Smooth muscle cell (in vitro differentiated cells): Measurements from ENCODE around the gene GPR161. TPM values are rescaled to one million over a fixed set of nuclear protein-coding genes. Genes with fewer than 3 reads are reported as not detected.

Experiments
- DNase-seq: peaks from one replicate; lab custom pipeline; 2025; ENCODE audit not compliant: unreplicated experiment; lab: John Stamatoyannopoulos, UW
- H2AFZ ChIP-seq: fragments of 200-600 bp; sonication (generic); 2 replicates; pipeline ENCODE4 v1.6.0; 2016; ENCODE audit warnings: antibody characterized with exemption, low read depth, mild to moderate bottlenecking
- H3F3A ChIP-seq: fragments of 200-600 bp; sonication (generic); 2 replicates; pipeline ENCODE4 v1.6.0; 2017; ENCODE audit warnings: antibody characterized with exemption, low read depth
- H3K27ac ChIP-seq: fragments of 200-600 bp; sonication (generic); 2 replicates; pipeline ENCODE4 v1.5.1; 2016; ENCODE audit warnings: low read depth, mild to moderate bottlenecking
- H3K27me3 ChIP-seq: fragments of 200-600 bp; sonication (generic); 2 replicates; pipeline ENCODE4 v1.6.1; 2016; ENCODE audit warnings: low read depth, mild to moderate bottlenecking
- H3K36me3 ChIP-seq: fragments of 200-600 bp; sonication (generic); 2 replicates; pipeline ENCODE4 v1.5.1; 2016; ENCODE audit warnings: low read depth
- H3K4me1 ChIP-seq: fragments of 200-600 bp; sonication (generic); 2 replicates; pipeline ENCODE4 v1.5.1; 2016; ENCODE audit warnings: low read depth
- H3K4me2 ChIP-seq: fragments of 200-600 bp; sonication (generic); 2 replicates; pipeline ENCODE4 v1.6.0; 2016; ENCODE audit warnings: mild to moderate bottlenecking
- H3K4me3 ChIP-seq: fragments of 200-600 bp; sonication (generic); 2 replicates; pipeline ENCODE4 v1.5.1; 2016; ENCODE audit warnings: mild to moderate bottlenecking
- H3K79me2 ChIP-seq: fragments of 200-600 bp; sonication (generic); 2 replicates; pipeline ENCODE4 v1.6.0; 2016; ENCODE audit warnings: low read depth, mild to moderate bottlenecking
- H3K9ac ChIP-seq: fragments of 200-600 bp; sonication (generic); 2 replicates; pipeline ENCODE4 v1.6.0; 2016; ENCODE audit warnings: low read depth
- H3K9me3 ChIP-seq: fragments of 200-600 bp; sonication (generic); replicated peaks from 2 replicates; pipeline ENCODE4 v1.5.1; 2016; ENCODE audit warnings: low read depth
- H4K20me1 ChIP-seq: fragments of 200-600 bp; sonication (generic); 2 replicates; pipeline ENCODE4 v1.6.0; 2016; ENCODE audit warnings: low read depth
- WGBS: methylation state at CpG from one replicate; pipeline ENCODE4 v1.1.7; 2016; ENCODE audit warnings: low lambda C conversion rate; 5-methylcytosine and 5-hydroxymethylcytosine counted together
- polyA plus RNA-seq: library from polyadenylated mRNA; unstranded; fragments of >200 nt; fragmentation: Nextera tagmentation; extraction: Ambion mirVana; gene quantifications from 2 replicates; pipeline ENCODE4 v1.2.1, GENCODE V29; 2016
- total RNA-seq: library from RNA; depleted of rRNA; stranded (reverse); fragments of >200 nt; gene quantifications from 2 replicates; pipeline ENCODE4 v1.2.3, GENCODE V29; 2014
- TF ChIP-seq, protein P1 (sequence below): fragments of 200-600 bp; sonication (generic); IDR thresholded peaks from 2 replicates; pipeline ENCODE4 v1.5.1; 2017; ENCODE audit warnings: borderline replicate concordance, mild to moderate bottlenecking, antibody characterized with exemption; ENCODE audit not compliant: insufficient read depth, poor library complexity, severe bottlenecking

Gene GPR161
- total and polyA plus RNA-seq, 2 experiments from 2014 or later, result 9.7 to 25.4 TPM

- peaks cover 11% of the 10 kb centered on the region for H3K4me1 ChIP-seq
- no peak for DNase-seq
- WGBS, result 36% methylated on average over 12 of the region's 12 CpGs
- peak overlapping the region; percentile 93 for H3K4me3 ChIP-seq
- H3K9ac ChIP-seq, result peak overlapping the region; percentile 12
- no peaks in the 10 kb centered on the region for H3K36me3 ChIP-seq
- peak overlapping the region; percentile 99 for H2AFZ ChIP-seq
- peaks cover 28% of the 10 kb centered on the region for H4K20me1 ChIP-seq
- H3K27ac ChIP-seq, result no peak overlapping the region
- peak overlapping the region; percentile 99 for H3K4me2 ChIP-seq
- TF ChIP-seq, protein P1, sequence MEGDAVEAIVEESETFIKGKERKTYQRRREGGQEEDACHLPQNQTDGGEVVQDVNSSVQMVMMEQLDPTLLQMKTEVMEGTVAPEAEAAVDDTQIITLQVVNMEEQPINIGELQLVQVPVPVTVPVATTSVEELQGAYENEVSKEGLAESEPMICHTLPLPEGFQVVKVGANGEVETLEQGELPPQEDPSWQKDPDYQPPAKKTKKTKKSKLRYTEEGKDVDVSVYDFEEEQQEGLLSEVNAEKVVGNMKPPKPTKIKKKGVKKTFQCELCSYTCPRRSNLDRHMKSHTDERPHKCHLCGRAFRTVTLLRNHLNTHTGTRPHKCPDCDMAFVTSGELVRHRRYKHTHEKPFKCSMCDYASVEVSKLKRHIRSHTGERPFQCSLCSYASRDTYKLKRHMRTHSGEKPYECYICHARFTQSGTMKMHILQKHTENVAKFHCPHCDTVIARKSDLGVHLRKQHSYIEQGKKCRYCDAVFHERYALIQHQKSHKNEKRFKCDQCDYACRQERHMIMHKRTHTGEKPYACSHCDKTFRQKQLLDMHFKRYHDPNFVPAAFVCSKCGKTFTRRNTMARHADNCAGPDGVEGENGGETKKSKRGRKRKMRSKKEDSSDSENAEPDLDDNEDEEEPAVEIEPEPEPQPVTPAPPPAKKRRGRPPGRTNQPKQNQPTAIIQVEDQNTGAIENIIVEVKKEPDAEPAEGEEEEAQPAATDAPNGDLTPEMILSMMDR, result no peak
- H3K79me2 ChIP-seq, result peaks cover 15% of the 10 kb centered on the region
- H3K9me3 ChIP-seq, result no peaks in the 10 kb centered on the region
- H3F3A ChIP-seq, result peaks cover 8% of the 10 kb centered on the region
- H3K27me3 ChIP-seq, result no peaks in the 10 kb centered on the region
These were observed 1.4 kb downstream of the GPR161 start for GRCh38 chr1:168135116-168135920.

DNA sequence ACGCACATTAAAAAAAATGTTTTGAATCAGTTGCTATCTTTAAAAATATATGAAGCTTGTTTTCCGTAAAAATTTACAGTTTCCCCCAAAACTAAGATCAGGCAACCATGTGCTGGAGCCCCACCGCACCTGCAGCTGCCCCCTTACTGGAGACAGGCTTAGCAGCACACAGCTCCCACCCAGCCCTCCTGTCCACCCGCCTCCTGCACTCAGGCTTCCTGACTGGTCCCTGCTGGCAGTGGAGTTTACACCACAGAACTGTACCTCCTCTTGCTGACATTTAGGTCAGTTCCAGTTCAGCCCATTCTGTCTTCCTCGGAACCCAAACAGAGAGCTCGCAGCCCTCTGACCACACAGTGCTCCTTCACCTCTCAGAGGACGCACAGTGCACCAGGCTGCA, 2.1 kb downstream of the GPR161 start:
- Histone ChIP-seq H3K27ac (no peak overlapping the region), H4K20me1 (peaks cover 28% of the 10 kb centered on the region), H3K4me1 (peaks cover 11% of the 10 kb centered on the region), H3K9me3 (no peaks in the 10 kb centered on the region), H3K4me2 (no peak overlapping the region), H3K36me3 (no peaks in the 10 kb centered on the region), H3F3A (peaks cover 8% of the 10 kb centered on the region), H2AFZ (no peak overlapping the region), H3K4me3 (peak overlapping the region; percentile 93), H3K79me2 (peaks cover 15% of the 10 kb centered on the region), H3K27me3 (no peaks in the 10 kb centered on the region), H3K9ac (no peak overlapping the region)
- TF ChIP-seq, protein P1, result no peak
- WGBS, result 92% methylated on average over 7 of the region's 7 CpGs
- no peak for DNase-seq

DNA sequence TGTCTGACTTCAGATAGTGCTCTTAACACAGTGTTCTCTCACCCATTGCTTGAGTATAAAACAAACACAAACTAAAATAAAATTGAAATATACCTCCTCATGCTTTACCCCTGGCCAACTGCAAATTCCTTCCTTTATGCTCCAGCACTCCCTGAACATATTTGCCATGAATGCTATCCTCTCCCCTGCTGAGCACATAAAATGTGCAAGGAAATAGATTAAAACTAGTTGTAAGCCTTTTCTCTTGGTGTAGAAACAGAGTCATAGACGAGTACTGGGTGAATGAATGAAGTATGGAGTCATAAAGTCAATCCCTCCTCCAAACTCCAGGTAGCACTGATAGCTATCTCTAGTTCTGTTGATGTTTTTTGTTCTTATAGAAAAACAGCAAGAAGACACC, 2.6 kb downstream of the GPR161 start:
- DNase-seq, result no peak
- Histone ChIP-seq H3K4me3 (no peak overlapping the region), H3K9me3 (no peaks in the 10 kb centered on the region), H4K20me1 (peaks cover 28% of the 10 kb centered on the region), H3K36me3 (no peaks in the 10 kb centered on the region), H3K27me3 (no peaks in the 10 kb centered on the region), H3K79me2 (peaks cover 18% of the 10 kb centered on the region), H3K4me1 (peaks cover 11% of the 10 kb centered on the region), H3K9ac (no peak overlapping the region), H2AFZ (no peak overlapping the region), H3K27ac (no peak overlapping the region), H3K4me2 (no peak overlapping the region), H3F3A (peaks cover 8% of the 10 kb centered on the region)
- TF ChIP-seq, protein P1, result no peak
- WGBS, result 89% methylated on average over 1 of the region's 1 CpG

DNA sequence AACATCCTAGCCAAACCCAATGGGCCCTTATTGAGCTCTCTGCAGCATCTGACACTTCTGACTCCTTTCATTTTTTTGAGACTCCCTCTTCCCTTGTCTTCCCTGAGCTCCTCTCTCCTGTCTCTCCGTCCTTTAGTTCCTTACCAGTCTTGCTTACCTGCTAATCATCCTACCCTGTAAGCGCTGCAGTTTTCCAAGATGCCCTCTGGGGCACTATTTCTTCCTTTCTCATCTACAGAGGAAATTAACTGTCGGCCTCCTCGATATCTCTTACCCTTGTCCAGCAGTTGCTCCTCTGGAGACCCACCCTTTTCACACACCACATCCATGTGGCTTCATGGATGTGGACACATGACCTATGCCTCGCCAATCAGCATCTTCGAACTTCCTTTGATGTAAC, 6.8 kb downstream of the GPR161 start:
- H4K20me1 ChIP-seq, result peaks cover 21% of the 10 kb centered on the region
- H3K27ac ChIP-seq, result no peak overlapping the region
- no peaks in the 10 kb centered on the region for H3K9me3 ChIP-seq
- H3F3A ChIP-seq, result no peaks in the 10 kb centered on the region
- peaks cover 24% of the 10 kb centered on the region for H3K79me2 ChIP-seq
- H3K4me2 ChIP-seq, result no peak overlapping the region
- no peak overlapping the region for H3K4me3 ChIP-seq
- whole genome bisulfite sequencing, result 92% methylated on average over 6 of the region's 6 CpGs
- H3K4me1 ChIP-seq, result peaks cover 3% of the 10 kb centered on the region
- no peak overlapping the region for H3K9ac ChIP-seq
- DNase-seq, result no peak
- H3K36me3 ChIP-seq, result no peaks in the 10 kb centered on the region
- TF ChIP-seq, protein P1, result no peak
- H2AFZ ChIP-seq, result no peak overlapping the region
- no peaks in the 10 kb centered on the region for H3K27me3 ChIP-seq
